ENCODE results near the gene ZBTB18. TPM values are rescaled to one million over a fixed set of nuclear protein-coding genes. Genes with fewer than 3 reads are reported as not detected.
A peak's percentile ranks its signal among the peaks of the same experiment; 100 is the strongest.
"Not testable (repeated sequence)": the region's sequence is repeated elsewhere in the genome, so short reads cannot be mapped to it uniquely, and the experiment has no call there.

ZBTB18 gene
- polyA plus RNA-seq (2014; cell fraction: cytosol; rRNA removed): 55.1 and 57.2 TPM in 2 replicates
- 83.0 and 125 TPM in 2 replicates for polyA plus RNA-seq (2014; cell fraction: nucleus; rRNA removed)

- peak; percentile 97 for DNase-seq (ENCODE audit: low spot score)
Measured at GRCh38 chr1:244050835-244051444, at the start of gene ZBTB18. Gene ZBTB18 (plus strand): TSS chr1:244051283. CDS start chr1:244051432, 149 bp downstream.

- no peak for DNase-seq (ENCODE audit: low spot score)
Measured at GRCh38 chr1:244002721-244003120, 48.4 kb upstream of the ZBTB18 start.

DNA sequence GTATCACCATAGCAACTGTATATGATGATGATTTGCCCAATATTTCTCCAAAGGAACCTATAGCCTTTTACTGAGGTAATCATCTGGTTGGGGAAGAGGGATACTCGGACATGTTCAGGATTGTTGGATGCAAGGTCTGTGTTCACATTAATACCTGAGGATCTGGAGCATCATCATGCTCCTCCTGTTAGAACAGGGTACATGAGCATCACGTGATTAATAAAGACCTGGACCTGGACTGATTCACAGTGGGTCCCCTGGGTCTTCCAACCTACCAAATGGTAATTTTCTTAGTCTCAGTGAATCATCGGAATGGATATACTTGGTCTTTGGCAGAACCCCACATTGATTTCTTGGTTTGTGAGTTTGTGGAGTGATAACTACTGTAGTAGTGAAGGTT, 45.6 kb upstream of the ZBTB18 start:
- no peak for DNase-seq (ENCODE audit: low spot score)

- DNase-seq (ENCODE audit: low spot score): no peak
Measured at GRCh38 chr1:244006381-244006901, 44.6 kb upstream of the ZBTB18 start.

DNA sequence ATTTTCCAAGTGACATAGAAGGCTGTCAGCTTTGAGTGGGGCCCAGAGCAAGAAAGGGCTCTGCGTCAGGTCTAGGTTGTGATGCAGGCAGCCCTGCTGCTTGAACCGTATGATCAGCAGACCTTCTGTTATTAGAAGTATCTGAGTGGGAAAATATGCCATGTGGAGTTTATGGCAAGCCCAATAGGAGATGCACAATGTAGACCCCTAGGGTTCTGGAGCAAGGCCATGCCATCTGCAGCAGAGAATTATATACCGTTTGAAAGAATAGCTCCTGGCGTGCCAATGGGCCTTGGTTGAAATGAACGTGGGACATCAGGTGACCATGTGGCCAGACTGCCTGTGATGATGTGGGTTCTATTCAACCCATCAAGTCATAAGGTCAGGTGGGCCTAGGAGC, 44.1 kb upstream of the ZBTB18 start:
- no peak for DNase-seq (ENCODE audit: low spot score)

DNA sequence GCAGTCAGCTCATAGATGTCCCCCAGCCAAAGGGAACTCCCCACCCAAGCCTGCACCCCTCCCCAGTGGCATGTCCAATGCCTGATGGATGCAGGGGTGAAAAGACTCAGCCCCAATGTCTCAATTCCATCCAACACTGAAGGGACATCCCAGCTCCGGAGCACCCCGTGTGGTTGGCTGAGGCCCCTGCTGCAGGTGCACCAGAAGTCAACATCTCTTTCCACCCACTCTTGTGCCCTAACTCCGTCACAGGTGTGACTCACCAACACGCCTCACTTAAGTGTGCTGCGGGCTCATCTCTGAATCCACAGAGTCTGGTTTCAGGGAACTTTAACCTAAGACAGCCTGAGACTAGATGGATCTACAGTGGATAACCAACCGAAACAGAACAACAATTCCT, 40.9 kb upstream of the ZBTB18 start:
- DNase-seq (ENCODE audit: low spot score): no peak

DNA sequence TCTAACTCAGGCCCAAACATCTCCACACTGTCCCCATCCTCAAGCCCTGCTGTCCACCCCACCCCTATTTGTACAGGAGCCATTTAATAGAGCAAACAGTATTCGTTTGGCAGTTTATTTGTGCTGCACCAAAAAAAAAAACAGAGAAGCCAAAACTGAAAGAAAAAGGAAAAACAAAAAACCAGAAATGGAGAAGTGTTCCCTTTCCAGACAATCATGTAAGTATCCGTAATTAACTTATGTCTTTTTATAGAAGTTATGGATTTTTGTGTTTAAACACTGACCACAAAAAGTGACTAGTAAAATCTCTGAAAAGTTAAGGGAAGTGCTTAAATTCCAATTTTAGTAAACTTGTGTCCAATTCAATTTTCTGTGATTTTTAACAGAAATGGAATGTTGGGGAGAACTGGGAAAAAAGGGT, 40.4 kb upstream of the ZBTB18 start:
- DNase-seq (ENCODE audit: low spot score): no peak

DNA sequence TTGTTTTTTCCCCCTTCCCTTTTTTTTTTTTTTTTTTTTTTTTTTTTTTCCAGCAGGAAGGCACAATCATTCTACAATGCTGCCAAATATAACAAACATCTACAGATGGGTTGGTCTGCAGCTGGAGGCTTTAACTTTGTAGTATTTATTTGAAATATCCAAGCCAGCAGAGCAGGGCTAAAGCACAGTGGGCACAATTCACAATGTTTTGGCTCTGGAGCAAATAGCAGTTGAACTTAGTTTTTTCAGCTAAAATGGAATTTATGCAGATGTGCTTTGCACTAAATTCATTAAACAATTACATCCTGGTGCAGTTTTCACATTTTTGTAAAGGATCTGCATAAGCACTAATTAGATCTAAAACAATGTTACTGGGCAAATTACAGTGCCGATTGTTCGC, 39.8 kb upstream of the ZBTB18 start:
- no peak for DNase-seq (ENCODE audit: low spot score)

GRCh38 chr1:244011786-244012185, 39.3 kb upstream of the ZBTB18 start:
- DNase-seq (ENCODE audit: low spot score): no peak

- no peak for DNase-seq (ENCODE audit: low spot score)
Measured at GRCh38 chr1:244012202-244012601, 38.9 kb upstream of the ZBTB18 start.

DNA sequence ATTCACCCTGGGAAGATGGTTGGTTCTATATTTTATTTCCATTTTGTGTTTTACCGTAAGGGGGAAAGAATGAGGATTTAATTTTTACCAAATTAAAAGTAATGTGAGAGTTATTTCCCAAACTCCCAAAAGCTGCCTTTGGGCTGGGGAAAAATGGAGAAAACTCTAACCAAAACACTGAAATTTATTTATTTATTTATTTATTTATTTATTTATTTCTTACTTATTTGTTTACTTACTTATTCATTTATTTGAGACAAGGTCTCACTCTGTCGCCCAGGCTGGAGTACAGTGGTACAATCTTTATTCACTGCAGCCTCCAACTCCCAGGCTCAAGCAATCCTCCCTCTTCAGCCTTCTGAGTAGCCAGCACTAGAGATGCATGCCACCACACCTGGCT, 38.0 kb upstream of the ZBTB18 start:
- no peak for DNase-seq (ENCODE audit: low spot score)

- not testable (repeated sequence) for DNase-seq (ENCODE audit: low spot score)
Measured at GRCh38 chr1:244014862-244015261, 36.2 kb upstream of the ZBTB18 start.

- no peak for DNase-seq (ENCODE audit: low spot score)
Measured at GRCh38 chr1:244019982-244020485, 31.0 kb upstream of the ZBTB18 start.

GRCh38 chr1:244021427-244021826, 29.7 kb upstream of the ZBTB18 start:
- no peak for DNase-seq (ENCODE audit: low spot score)

DNA sequence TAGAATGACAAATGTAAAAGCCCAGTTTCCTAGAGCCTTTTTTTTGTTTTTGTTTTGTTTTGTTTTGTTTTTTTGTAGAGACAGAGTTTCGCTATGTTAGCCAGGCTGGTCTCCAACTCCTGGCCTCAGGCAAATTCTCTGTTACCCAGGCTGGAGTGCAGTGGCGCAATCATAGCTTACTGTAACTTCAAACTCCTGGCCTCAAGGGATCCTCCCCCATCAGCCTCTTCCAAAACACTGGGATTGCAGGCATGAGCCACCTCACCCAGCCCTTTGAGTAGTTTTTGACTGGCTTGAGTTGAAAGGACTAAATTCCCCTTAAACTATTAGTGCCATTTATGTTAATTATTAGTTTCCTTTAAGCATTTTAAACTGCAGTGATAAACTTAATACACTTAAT, 28.8 kb upstream of the ZBTB18 start:
- DNase-seq (ENCODE audit: low spot score): no peak

DNA sequence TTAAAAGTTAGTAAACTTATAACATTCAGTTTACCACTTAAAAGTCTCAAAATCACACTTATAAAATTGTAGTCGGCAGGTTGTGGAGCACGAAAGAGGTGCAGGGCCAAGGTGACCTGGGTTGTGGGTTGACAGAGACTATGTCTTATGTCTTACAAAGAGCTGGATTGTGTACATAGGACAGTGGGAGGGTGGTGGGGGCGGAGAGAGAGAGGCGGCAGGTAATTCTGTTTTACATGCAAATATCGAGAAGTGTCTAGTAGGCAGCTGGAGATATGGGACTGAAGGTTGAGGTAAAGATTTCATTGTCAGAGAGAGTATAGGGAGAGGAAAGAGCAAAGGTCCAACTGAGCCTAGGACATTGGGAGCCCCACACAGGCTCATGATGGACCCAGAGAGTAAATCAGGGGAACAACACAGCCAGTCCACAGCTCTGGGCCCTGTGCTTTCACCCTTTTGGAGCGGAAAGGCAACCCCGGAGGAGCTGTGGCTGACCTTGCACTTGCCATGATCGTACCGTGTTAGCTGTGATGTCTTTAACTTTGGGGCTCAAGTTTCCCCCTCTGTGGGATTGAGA, 28.1 kb upstream of the ZBTB18 start:
- DNase-seq (ENCODE audit: low spot score): no peak

DNA sequence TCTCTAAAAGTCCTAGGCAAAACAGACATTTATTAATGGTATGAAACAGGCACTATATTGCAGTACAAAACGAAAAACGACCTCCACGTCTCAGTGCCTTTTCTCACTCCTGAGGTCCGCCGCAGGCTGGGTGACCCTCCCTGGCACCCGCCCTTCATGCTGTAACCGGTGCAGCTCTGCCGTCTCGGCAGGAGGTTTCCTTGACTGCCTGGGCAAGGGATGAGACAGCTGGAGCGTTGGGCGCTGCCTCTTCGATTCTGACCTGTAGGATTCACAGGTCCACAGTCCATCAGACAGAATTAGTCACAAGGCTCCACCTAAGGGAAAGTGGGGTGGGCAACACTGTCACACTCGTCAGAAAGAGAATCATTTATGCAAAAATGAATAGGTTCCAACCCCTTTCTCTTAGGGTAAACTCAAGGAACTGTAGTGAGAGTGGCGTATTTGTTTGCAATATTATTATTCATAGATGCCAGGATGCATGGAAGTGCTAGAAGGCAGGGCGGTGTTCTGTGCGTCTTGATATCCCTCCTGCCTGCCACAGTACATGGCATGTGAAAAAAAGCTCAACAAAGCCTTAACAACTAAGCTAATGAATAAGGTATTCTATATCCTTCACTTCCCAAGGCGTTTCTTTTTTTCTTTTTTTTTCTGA, 23.5 kb upstream of the ZBTB18 start:
- DNase-seq (ENCODE audit: low spot score): no peak

DNA sequence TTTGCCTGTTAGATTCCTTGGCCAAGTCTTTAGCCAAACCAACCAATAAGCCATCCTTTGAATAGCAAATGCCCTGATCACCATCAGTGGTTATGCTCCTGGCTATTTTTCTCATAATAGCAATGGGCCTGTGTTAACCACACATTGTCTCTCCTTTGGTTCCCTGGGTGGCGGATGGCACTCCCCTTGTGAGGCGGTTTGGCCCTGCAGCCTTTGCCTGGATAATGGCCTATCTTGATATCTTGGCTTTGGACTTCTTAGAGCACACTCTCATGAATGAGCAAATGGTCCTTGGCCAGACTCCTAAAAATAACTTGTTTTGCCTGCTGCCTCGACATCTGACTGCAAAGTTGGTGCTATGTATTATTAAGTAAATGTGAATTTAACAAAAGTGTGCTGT, 22.4 kb upstream of the ZBTB18 start:
- no peak for DNase-seq (ENCODE audit: low spot score)

GRCh38 chr1:244029124-244029523, 22.0 kb upstream of the ZBTB18 start:
- DNase-seq (ENCODE audit: low spot score): no peak

DNA sequence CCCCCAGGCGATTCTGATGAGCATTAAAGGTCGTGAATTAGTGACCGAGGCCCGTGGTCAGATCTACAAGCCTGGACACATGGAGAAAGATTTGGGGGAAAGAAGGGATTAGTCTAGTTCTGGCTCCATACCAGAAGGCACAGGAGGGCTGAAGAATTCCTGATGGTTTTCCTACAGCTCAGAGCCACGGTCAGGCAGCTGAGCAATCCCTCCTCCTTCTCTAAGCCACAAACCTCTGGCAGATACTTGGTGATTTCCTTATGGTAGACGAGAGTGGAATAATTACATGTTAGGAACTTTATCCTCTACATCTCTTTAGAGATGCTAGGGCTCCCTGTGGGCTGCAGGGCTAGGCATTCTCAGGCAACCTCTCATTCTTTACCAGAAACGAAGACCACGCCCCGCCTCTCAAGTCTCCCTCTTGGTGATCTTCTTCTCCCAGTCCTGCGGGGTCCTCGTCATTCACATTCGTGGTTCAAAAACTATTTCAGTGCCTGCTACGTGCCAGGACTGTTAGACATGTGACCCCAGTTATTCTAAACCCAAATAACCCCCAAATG, 20.5 kb upstream of the ZBTB18 start:
- DNase-seq (ENCODE audit: low spot score): no peak

GRCh38 chr1:244035358-244035757, 15.7 kb upstream of the ZBTB18 start:
- DNase-seq (ENCODE audit: low spot score): no peak

GRCh38 chr1:244037252-244037651, 13.8 kb upstream of the ZBTB18 start:
- DNase-seq (ENCODE audit: low spot score): no peak
